Erythroblast (primary cell): ENCODE measurements around the gene KCNMA1.

Experiments used
- GATA1 ChIP-seq: IDR thresholded peaks from 2 replicates; pipeline ENCODE4 v1.6.1; 2011; ENCODE audit warnings: low read depth, mild to moderate bottlenecking, control low read depth, low read length, moderate library complexity
- POLR2A ChIP-seq: IDR thresholded peaks from 2 replicates; pipeline ENCODE4 v1.6.1; 2011; ENCODE audit warnings: mild to moderate bottlenecking, low read length

DNA sequence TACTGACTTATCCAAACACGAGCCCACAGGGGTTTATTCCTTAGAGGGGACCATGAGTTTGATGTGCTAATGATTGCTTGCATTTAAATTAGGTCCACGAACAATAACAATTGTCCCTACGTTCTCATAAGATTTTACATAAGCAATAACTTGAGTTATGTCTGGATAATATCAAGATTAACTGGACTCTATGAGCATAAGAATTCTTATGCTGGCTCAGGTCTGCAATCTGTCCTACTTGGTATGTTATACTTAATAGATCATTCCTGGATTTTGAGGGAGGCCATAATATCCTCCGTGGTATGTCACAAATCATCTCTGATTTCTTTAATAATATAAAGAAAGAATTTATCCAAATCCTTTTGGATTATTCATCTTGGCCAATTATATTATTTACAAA is 552.3 kb downstream of the KCNMA1 start:
- TF ChIP-seq GATA1 (no peak), POLR2A (no peak)
